BLaER1 (cell line): ENCODE data around the gene MAMLD1.

Source experiments
- H3K27ac ChIP-seq: shearing (Covaris generic); formaldehyde crosslinking; 2 replicates; pipeline ENCODE4 v1.8.1; 2022
- H3K27me3 ChIP-seq: shearing (Covaris generic); formaldehyde crosslinking; 2 replicates; pipeline ENCODE4 v1.8.1; 2022
- H3K36me3 ChIP-seq: shearing (Covaris generic); formaldehyde crosslinking; 2 replicates; pipeline ENCODE4 v1.8.1; 2022
- H3K4me1 ChIP-seq: shearing (Covaris generic); formaldehyde crosslinking; 2 replicates; pipeline ENCODE4 v1.8.1; 2022
- H3K4me2 ChIP-seq: shearing (Covaris generic); formaldehyde crosslinking; 2 replicates; pipeline ENCODE4 v1.8.1; 2022
- H3K4me3 ChIP-seq: shearing (Covaris generic); formaldehyde crosslinking; 2 replicates; pipeline ENCODE4 v1.8.1; 2022
- H3K9ac ChIP-seq: shearing (Covaris generic); formaldehyde crosslinking; 2 replicates; pipeline ENCODE4 v1.8.1; 2022
- H3K9me3 ChIP-seq: shearing (Covaris generic); formaldehyde crosslinking; 2 replicates; pipeline ENCODE4 v1.8.1; 2022
- H4K20me1 ChIP-seq: shearing (Covaris generic); formaldehyde crosslinking; 2 replicates; pipeline ENCODE4 v1.8.1; 2022
- Cebpa-rat ChIP-seq: shearing (Covaris generic); IDR thresholded peaks from 2 replicates; pipeline ENCODE4 v1.8.1; 2022

MAMLD1 gene

DNA sequence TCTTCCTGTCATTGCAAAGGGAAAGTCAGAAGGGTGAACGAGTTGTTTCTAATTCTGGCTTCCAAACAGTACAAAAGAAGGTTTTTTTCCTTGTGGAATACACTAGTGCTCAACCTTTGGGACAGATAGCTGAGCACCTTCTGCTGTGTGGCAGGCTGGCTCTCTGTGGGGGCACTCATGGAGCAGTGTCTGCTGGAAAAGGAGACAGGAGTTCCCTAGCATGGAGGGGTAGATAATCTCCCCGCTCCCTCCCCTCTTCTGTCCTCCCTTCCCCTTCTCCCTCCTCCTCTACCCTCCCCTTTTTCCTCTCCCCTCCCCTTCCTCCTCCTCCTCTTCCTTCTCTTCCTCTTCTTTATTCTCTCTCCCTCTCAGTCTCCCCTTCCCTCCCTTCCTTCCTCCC is 142.9 kb downstream of the MAMLD1 start:
- no peaks in the 10 kb centered on the region for H3K9me3 ChIP-seq
- H3K9ac ChIP-seq = no peak overlapping the region
- no peaks in the 10 kb centered on the region for H3K36me3 ChIP-seq
- H3K27me3 ChIP-seq = no peaks in the 10 kb centered on the region
- no peak overlapping the region for H3K4me3 ChIP-seq
- H3K4me2 ChIP-seq = peak overlapping the region; percentile 61
- H4K20me1 ChIP-seq = no peaks in the 10 kb centered on the region
- no peak for TF ChIP-seq Cebpa-rat
- peaks cover 57% of the 10 kb centered on the region for H3K4me1 ChIP-seq
- no peak overlapping the region for H3K27ac ChIP-seq

DNA sequence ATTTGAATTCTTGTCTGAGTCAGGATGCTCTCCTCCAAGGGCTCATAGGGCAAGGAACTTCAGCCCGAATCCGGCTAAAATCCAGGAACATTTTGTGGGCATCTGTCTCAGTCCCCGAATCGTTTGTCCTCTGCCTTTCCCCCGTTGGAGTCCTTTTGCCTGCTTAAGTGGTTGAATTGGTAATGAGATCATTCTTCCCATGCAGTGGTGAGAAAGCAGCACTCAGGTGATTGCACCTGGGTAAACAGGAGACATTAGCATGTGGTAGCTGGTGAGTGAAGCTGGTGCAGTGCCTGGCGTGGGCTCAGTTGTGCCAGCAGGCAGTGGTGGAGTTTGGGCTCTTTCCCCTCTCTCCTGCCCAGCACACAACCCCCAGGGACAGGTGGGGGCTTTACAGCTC is 143.4 kb downstream of the MAMLD1 start:
- Histone ChIP-seq H4K20me1 (no peaks in the 10 kb centered on the region), H3K9me3 (no peaks in the 10 kb centered on the region), H3K36me3 (no peaks in the 10 kb centered on the region), H3K4me1 (peaks cover 57% of the 10 kb centered on the region), H3K27ac (peak overlapping the region; percentile 70), H3K4me3 (no peak overlapping the region), H3K9ac (no peak overlapping the region), H3K27me3 (no peaks in the 10 kb centered on the region), H3K4me2 (peak overlapping the region; percentile 61)
- TF ChIP-seq Cebpa-rat = no peak

DNA sequence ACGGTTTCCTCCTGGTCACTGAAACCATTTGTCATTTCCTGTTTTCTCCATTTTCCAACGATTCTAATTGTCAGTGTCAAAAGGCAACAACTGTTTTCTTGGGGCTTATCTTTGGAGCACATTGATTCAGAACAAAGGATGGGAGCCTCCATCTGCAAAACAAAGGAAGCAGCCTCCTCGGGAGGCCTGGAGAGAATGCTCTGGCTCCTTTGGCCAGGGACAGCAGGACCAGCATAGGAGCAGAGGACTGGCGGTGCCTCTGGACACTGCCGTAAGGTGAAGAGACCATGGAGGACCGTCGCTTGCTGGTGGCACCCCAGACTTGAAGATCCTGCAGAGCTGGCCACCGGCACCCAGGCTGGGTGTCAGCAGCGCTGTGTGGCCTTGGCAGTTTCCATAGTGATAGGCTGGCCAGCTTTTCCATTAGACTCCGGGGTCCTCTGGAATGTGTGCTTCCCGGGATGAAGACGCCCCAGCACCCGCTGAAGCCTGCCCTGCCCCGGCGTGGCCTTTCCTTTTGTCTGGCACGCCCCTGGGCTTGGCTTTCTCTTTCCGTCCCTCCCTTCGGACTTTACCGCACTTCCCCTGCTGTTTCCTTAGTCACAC is 144.2 kb downstream of the MAMLD1 start:
- H4K20me1 ChIP-seq = no peaks in the 10 kb centered on the region
- H3K27ac ChIP-seq = peak overlapping the region; percentile 70
- no peak overlapping the region for H3K4me3 ChIP-seq
- peak overlapping the region; percentile 61 for H3K4me2 ChIP-seq
- no peak for TF ChIP-seq Cebpa-rat
- no peaks in the 10 kb centered on the region for H3K27me3 ChIP-seq
- H3K9ac ChIP-seq = 0 out of 2 replicates have a peak overlapping the region, but pooled peaks have one; percentile 5
- peaks cover 57% of the 10 kb centered on the region for H3K4me1 ChIP-seq
- H3K9me3 ChIP-seq = no peaks in the 10 kb centered on the region
- no peaks in the 10 kb centered on the region for H3K36me3 ChIP-seq

DNA sequence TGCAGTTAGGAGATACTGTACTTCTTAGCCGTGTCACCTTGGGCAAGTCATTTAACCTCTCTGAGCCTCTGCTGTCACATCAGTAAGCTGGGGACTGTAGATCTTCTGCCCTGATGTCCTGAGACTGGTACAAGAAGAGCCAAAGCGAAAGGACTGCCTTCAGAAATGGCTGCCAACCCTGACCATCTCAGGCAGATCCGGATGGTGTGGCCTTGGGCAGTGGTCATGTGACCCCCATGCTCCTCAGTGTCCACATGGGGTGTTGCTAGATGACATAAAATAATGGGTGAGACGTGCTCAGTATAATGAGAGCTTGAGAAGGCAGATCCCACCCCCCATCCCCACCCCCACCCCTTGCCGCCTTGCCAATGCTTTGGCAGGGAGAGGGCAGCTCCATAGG is 144.9 kb downstream of the MAMLD1 start:
- no peak overlapping the region for H3K4me3 ChIP-seq
- peak overlapping the region; percentile 70; the same call in 1 of the 2 replicates for H3K27ac ChIP-seq
- no peaks in the 10 kb centered on the region for H3K9me3 ChIP-seq
- H3K4me1 ChIP-seq = peaks cover 54% of the 10 kb centered on the region
- no peak overlapping the region for H3K9ac ChIP-seq
- no peaks in the 10 kb centered on the region for H3K27me3 ChIP-seq
- no peaks in the 10 kb centered on the region for H3K36me3 ChIP-seq
- no peak for TF ChIP-seq Cebpa-rat
- H3K4me2 ChIP-seq = peak overlapping the region; percentile 61
- no peaks in the 10 kb centered on the region for H4K20me1 ChIP-seq

DNA sequence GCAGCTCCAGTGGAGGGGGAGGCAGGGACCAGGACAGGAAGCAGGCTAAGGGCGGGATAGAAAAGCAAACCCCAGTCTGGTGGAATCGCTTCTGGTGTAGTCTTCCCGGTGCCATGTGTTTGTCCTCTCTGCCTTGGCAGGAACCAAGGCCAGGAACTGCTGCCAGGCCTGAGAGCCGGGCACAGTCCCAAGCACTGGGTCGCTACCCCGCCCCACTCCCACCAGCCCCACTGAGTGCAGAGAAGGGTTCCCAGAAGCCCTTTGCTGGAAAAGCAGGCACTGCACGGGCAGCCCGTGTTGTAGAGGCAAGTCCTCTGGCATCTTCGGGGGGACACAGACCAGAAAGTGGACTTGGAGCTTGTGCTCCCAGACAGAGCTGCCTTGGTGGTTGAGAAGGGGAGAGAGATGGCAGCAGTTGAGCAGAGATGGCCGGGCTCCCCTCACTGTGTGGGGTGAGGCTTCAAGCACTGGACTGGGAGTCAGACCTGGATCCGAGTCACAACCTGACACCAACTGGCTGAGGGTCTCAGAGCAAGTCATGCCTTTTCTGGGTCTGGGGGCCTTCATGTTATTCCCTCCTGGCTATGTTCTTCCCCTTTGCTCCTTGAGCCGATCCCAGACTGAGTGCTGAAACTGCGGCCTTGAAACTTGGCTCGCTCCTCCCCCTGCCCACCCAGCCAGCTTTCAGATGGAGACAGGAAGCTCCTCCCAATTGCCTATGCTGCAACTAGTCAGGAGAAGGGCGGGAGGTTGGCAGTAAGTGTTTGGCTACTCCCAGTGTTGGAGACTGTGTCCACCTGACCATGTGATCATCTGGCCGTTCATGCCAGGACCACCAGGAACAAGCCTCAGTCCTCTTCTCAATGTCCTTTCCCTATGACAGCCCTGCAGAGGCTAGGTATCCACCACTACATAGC is 145.6 kb downstream of the MAMLD1 start:
- no peak overlapping the region for H3K9ac ChIP-seq
- no peak overlapping the region for H3K4me3 ChIP-seq
- H3K4me2 ChIP-seq = no peak overlapping the region; the same call in 1 of the 2 replicates
- H3K27me3 ChIP-seq = no peaks in the 10 kb centered on the region
- peak overlapping the region; percentile 51; the same call in 1 of the 2 replicates for H3K27ac ChIP-seq
- no peaks in the 10 kb centered on the region for H3K9me3 ChIP-seq
- no peaks in the 10 kb centered on the region for H3K36me3 ChIP-seq
- peaks cover 47% of the 10 kb centered on the region for H3K4me1 ChIP-seq
- no peaks in the 10 kb centered on the region for H4K20me1 ChIP-seq
- TF ChIP-seq Cebpa-rat = no peak

DNA sequence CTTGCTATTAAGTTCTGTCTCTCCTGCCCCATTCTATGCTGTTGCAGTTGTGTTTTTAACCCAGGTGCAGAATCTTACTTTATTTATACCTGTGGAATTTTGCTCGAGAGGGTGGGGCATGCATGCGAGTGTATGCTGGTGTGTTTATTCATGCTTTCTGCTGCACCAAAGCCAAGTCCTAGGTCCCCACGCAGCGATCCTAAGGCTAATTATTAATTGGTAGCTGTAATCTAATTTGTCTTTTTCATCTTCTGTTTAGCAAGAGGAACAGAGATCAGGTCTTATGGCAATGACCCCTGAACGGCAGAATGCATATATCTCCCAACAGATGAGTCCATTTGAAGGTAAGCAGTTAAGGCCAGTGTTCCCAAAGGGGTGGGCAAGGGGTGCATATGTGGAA is 146.6 kb downstream of the MAMLD1 start:
- no peaks in the 10 kb centered on the region for H4K20me1 ChIP-seq
- no peaks in the 10 kb centered on the region for H3K27me3 ChIP-seq
- no peak for TF ChIP-seq Cebpa-rat
- peaks cover 38% of the 10 kb centered on the region for H3K4me1 ChIP-seq
- no peak overlapping the region for H3K4me2 ChIP-seq
- H3K27ac ChIP-seq = no peak overlapping the region
- no peaks in the 10 kb centered on the region for H3K9me3 ChIP-seq
- no peak overlapping the region for H3K9ac ChIP-seq
- H3K4me3 ChIP-seq = no peak overlapping the region
- H3K36me3 ChIP-seq = no peaks in the 10 kb centered on the region

DNA sequence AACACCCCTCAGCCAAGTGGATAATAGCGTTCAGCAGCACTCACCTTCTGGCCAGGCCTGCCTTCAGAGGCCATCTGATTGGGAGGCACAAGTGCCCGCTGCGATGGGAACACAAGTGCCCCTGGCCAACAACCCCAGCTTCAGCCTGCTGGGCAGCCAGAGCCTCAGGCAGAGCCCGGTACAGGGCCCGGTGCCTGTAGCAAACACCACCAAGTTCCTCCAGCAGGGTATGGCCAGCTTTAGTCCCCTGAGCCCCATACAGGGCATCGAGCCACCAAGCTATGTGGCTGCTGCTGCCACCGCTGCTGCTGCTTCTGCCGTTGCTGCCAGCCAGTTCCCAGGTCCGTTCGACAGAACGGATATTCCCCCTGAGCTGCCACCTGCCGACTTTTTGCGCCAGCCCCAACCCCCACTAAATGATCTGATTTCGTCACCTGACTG is 149.4 kb downstream of the MAMLD1 start:
- H3K4me2 ChIP-seq = no peak overlapping the region
- no peak for TF ChIP-seq Cebpa-rat
- no peak overlapping the region for H3K4me3 ChIP-seq
- no peak overlapping the region for H3K27ac ChIP-seq
- no peaks in the 10 kb centered on the region for H3K36me3 ChIP-seq
- no peak overlapping the region for H3K9ac ChIP-seq
- no peaks in the 10 kb centered on the region for H3K27me3 ChIP-seq
- peaks cover 35% of the 10 kb centered on the region for H3K4me1 ChIP-seq
- H4K20me1 ChIP-seq = no peaks in the 10 kb centered on the region
- H3K9me3 ChIP-seq = no peaks in the 10 kb centered on the region

DNA sequence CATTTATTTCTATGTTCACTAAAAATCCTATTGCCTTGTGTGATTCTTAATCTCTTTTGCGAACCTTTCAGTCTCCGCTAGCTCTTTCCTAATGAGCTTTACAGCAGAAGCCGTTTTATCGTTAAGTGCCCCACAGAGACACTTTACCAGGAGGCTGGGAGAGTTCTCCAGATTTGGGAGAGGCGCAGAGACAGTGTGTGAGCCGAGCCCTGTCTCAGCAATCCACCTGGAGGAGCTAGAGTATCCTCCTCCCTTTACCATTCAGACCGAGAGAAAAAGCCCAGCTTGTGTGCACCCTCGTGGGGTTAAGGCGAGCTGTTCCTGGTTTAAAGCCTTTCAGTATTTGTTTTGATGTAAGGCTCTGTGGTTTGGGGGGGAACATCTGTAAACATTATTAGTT is 150.4 kb downstream of the MAMLD1 start:
- Histone ChIP-seq H3K9ac (no peak overlapping the region), H3K4me3 (no peak overlapping the region), H3K4me1 (peaks cover 28% of the 10 kb centered on the region), H3K27ac (no peak overlapping the region), H4K20me1 (no peaks in the 10 kb centered on the region), H3K9me3 (no peaks in the 10 kb centered on the region), H3K36me3 (no peaks in the 10 kb centered on the region), H3K27me3 (no peaks in the 10 kb centered on the region), H3K4me2 (no peak overlapping the region)
- TF ChIP-seq Cebpa-rat = no peak

DNA sequence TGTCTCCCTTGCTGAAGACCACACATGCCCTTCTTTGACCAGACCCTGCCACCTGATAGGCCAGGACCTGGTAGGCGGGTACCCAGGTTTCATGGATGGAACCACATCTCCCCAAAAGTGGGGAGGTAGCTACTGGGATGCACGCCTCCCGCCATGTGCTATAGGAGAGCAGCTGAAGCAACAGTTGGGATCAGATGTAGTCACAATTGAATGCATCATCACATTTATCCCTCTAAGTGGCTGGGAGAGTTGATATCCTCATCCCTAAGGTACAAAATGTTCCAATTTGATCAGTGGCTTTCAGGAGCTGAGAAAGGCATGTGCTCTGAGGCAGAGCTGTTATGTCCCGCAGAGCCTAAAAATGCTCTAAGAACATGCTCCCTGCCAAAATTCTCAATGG is 151.3 kb downstream of the MAMLD1 start:
- peak overlapping the region; percentile 42; the same call in 1 of the 2 replicates for H3K4me2 ChIP-seq
- no peak overlapping the region for H3K4me3 ChIP-seq
- no peaks in the 10 kb centered on the region for H3K36me3 ChIP-seq
- no peak overlapping the region for H3K27ac ChIP-seq
- no peaks in the 10 kb centered on the region for H3K9me3 ChIP-seq
- no peak for TF ChIP-seq Cebpa-rat
- peaks cover 23% of the 10 kb centered on the region for H3K4me1 ChIP-seq
- H3K27me3 ChIP-seq = no peaks in the 10 kb centered on the region
- H3K9ac ChIP-seq = no peak overlapping the region
- H4K20me1 ChIP-seq = no peaks in the 10 kb centered on the region

DNA sequence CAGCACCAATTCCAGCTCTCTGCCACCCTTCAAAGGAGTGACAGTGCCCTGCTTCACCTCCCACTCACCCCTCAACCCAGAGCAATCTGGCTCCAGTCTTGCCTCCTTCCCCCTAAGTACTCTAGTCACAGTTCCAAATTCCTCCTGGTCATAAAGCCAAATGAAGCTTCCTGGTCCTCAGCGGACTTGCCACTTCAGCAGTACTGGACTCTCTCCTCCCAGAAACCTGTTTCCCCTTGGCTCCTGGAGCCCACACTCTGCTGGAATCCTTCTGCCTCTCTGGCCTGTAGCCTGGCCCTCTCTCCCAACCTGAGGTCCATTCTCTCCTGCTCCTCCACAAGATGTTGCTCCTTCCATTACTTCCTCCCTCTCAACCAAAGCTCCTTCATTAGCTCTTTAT is 152.7 kb downstream of the MAMLD1 start:
- Histone ChIP-seq H3K9me3 (no peaks in the 10 kb centered on the region), H4K20me1 (no peaks in the 10 kb centered on the region), H3K27me3 (no peaks in the 10 kb centered on the region), H3K4me2 (peak overlapping the region; percentile 42), H3K4me3 (no peak overlapping the region), H3K9ac (no peak overlapping the region), H3K4me1 (peaks cover 23% of the 10 kb centered on the region), H3K36me3 (no peaks in the 10 kb centered on the region), H3K27ac (no peak overlapping the region)
- TF ChIP-seq Cebpa-rat = no peak
